Progenitor cell of endocrine pancreas (in vitro differentiated cells): ENCODE measurements around the gene SPINK2. TPM values are rescaled to one million over a fixed set of nuclear protein-coding genes. Genes with fewer than 3 reads are reported as not detected.

Experiments used
- DNase-seq: peaks from one replicate; pipeline ENCODE4 v3.0.0; 2021; ENCODE audit warnings: low spot score; ENCODE audit not compliant: unreplicated experiment
- H3K27ac Mint-ChIP-seq: 2 replicates; pipeline ENCODE4 v1.8.0; 2021; ENCODE audit warnings: mild to moderate bottlenecking, moderate library complexity, mixed read lengths
- H3K27me3 Mint-ChIP-seq: 2 replicates; pipeline ENCODE4 v1.8.0; 2021; ENCODE audit warnings: mixed read lengths
- H3K36me3 Mint-ChIP-seq: 2 replicates; pipeline ENCODE4 v1.8.0; 2022; ENCODE audit warnings: mixed read lengths; ENCODE audit not compliant: insufficient read depth
- H3K4me1 Mint-ChIP-seq: 2 replicates; pipeline ENCODE4 v1.8.0; 2021; ENCODE audit warnings: low read depth, mixed read lengths
- H3K4me3 Mint-ChIP-seq: 2 replicates; pipeline ENCODE4 v1.8.0; 2021; ENCODE audit warnings: low read depth, mild to moderate bottlenecking, moderate library complexity, mixed read lengths
- H3K9me3 Mint-ChIP-seq: 2 replicates; pipeline ENCODE4 v1.8.0; 2021; ENCODE audit warnings: low read depth, mixed read lengths
- CTCF ChIP-seq: fragments of 200-600 bp; sonication (generic); IDR thresholded peaks from one replicate; pipeline ENCODE4 v1.5.0; 2021; ENCODE audit warnings: antibody characterized with exemption, mild to moderate bottlenecking; ENCODE audit not compliant: unreplicated experiment
- total RNA-seq: library from RNA; stranded (reverse); gene quantifications from 2 replicates; pipeline ENCODE4 v1.2.1, GENCODE V29; 2021

Gene SPINK2
- total RNA-seq, 1 donor from 2014 or later, result not detected

GRCh38 chr4:56859841-56860240, 38.3 kb upstream of the SPINK2 start:
- Mint-ChIP-seq H3K4me3 (no peak overlapping the region), H3K27ac (no peak overlapping the region), H3K9me3 (no peaks in the 10 kb centered on the region), H3K4me1 (no peaks in the 10 kb centered on the region), H3K36me3 (no peaks in the 10 kb centered on the region), H3K27me3 (peaks cover 5% of the 10 kb centered on the region)
- TF ChIP-seq CTCF, result no peak
- no peak for DNase-seq

DNA sequence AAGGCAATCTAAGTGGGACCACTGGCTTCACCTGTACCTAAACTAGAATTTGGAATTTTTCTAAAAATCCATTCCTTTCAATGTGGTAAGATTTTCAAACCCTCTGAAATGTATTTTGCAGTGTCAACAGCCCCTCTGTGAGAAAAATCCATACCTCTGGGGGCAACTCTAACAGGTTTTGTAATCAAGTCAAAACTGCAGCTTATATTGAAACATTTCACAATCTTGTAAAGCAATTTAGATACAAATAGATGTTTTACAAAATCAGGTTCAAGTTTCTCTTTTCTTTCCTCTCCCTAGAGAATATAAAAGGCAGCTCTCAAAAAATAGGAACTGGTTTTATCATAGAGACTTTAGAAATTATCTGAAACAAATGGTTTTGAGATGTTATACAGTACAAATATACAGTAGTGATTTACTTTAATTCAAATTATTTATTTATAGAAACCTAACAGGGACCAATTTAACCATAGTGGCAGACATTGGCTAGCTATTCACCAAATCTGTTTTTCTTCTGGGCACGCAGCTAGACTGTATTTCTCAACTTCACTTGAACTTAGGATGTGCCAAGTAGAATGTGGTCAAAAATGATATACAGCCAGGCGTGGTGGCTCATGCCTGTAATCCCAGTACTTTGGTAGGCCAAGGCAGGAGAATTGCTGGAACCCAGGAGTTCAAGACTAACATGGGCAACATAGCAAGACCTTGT, 36.3 kb upstream of the SPINK2 start:
- Mint-ChIP-seq H3K9me3 (no peaks in the 10 kb centered on the region), H3K4me1 (no peaks in the 10 kb centered on the region), H3K27me3 (peaks cover 5% of the 10 kb centered on the region), H3K4me3 (no peak overlapping the region), H3K36me3 (no peaks in the 10 kb centered on the region), H3K27ac (no peak overlapping the region)
- TF ChIP-seq CTCF, result no peak
- no peak for DNase-seq

DNA sequence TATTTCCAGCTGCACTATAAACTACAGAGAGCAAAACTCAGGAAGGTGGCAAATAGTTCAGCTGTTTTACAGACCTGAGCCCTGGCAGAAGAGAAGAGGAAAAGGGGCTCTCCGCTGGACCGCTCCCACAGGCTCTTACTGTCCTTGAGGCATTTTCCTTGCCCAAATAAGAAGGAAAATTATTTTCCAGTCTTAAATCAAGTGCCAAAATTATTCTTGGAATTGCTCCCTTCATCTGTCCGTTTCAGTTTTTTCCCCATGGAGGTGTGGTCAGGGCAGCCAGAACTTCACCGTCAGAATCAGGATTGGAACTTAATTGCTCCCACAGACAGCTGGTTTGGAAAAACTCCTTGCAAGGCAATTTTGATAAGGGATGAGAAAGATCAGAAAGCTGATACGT, 35.2 kb upstream of the SPINK2 start:
- TF ChIP-seq CTCF, result no peak
- H3K27ac Mint-ChIP-seq, result no peak overlapping the region
- no peaks in the 10 kb centered on the region for H3K4me1 Mint-ChIP-seq

DNA sequence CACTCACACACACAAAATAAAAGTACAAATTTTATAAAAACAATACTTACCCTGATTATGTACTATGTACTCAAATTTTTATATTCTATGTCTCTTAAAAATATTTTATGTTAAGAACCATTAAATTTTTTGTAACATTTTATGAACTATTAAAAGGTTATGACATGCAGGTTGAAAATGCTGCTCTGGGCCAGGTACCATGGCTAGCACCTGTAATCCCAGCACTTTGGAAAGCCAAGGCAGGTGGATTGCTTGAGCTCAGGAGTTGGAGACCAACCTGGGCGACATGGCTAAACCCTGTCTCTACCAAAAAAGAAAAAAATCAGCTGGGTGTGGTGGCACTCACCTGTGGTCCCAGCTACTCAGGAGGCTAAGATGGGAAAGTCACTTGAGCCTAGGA, 29.4 kb upstream of the SPINK2 start:
- Mint-ChIP-seq H3K4me1 (no peaks in the 10 kb centered on the region), H3K27ac (no peak overlapping the region), H3K27me3 (no peaks in the 10 kb centered on the region), H3K4me3 (no peak overlapping the region), H3K9me3 (no peaks in the 10 kb centered on the region), H3K36me3 (no peaks in the 10 kb centered on the region)
- no peak for DNase-seq
- TF ChIP-seq CTCF, result no peak

More for the DNA sequence above, 35.2 kb upstream of the SPINK2 start:
- no peaks in the 10 kb centered on the region for H3K36me3 Mint-ChIP-seq
- no peak overlapping the region for H3K4me3 Mint-ChIP-seq
- H3K9me3 Mint-ChIP-seq, result no peaks in the 10 kb centered on the region
- peaks cover 5% of the 10 kb centered on the region for H3K27me3 Mint-ChIP-seq
- DNase-seq, result no peak

- DNase-seq, result no peak
- no peaks in the 10 kb centered on the region for H3K4me1 Mint-ChIP-seq
- H3K9me3 Mint-ChIP-seq, result no peaks in the 10 kb centered on the region
- no peak for TF ChIP-seq CTCF
- H3K36me3 Mint-ChIP-seq, result no peaks in the 10 kb centered on the region
- no peak overlapping the region for H3K4me3 Mint-ChIP-seq
- H3K27ac Mint-ChIP-seq, result no peak overlapping the region
- H3K27me3 Mint-ChIP-seq, result no peaks in the 10 kb centered on the region
These were observed 23.5 kb upstream of the SPINK2 start for GRCh38 chr4:56844802-56845580.
